ENCODE results near the gene ICAM5.
"Not testable (repeated sequence)": the region's sequence is repeated elsewhere in the genome, so short reads cannot be mapped to it uniquely, and the experiment has no call there.

Gene ICAM5, protein sequence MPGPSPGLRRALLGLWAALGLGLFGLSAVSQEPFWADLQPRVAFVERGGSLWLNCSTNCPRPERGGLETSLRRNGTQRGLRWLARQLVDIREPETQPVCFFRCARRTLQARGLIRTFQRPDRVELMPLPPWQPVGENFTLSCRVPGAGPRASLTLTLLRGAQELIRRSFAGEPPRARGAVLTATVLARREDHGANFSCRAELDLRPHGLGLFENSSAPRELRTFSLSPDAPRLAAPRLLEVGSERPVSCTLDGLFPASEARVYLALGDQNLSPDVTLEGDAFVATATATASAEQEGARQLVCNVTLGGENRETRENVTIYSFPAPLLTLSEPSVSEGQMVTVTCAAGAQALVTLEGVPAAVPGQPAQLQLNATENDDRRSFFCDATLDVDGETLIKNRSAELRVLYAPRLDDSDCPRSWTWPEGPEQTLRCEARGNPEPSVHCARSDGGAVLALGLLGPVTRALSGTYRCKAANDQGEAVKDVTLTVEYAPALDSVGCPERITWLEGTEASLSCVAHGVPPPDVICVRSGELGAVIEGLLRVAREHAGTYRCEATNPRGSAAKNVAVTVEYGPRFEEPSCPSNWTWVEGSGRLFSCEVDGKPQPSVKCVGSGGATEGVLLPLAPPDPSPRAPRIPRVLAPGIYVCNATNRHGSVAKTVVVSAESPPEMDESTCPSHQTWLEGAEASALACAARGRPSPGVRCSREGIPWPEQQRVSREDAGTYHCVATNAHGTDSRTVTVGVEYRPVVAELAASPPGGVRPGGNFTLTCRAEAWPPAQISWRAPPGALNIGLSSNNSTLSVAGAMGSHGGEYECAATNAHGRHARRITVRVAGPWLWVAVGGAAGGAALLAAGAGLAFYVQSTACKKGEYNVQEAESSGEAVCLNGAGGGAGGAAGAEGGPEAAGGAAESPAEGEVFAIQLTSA

DNA sequence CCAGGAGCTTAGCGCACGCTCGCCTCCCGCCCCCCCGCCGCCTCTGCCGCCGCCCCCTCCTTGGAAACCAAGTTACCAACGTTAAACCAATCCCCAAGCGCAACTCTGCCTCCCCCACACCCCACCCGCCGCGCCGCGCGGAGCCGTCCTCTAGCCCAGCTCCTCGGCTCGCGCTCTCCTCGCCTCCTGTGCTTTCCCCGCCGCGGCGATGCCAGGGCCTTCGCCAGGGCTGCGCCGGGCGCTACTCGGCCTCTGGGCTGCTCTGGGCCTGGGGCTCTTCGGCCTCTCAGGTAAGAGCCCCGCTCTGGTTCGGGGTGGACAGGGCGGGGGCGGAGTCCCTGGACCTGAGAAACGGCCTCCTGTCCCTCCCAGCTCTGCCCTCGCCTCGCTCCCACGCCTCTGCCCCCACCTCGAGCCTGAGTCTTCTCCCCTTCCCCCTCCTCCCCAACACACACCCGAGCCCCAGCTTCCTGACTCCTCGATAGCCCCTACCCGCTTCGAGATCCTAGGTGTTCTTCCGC lies at the start of gene ICAM5:
Gene ICAM5 (plus strand): TSS at position 117 of the 521 bp plus-strand sequence. CDS start 92 bp downstream, at position 209.
- no peak for DNase-seq

DNA sequence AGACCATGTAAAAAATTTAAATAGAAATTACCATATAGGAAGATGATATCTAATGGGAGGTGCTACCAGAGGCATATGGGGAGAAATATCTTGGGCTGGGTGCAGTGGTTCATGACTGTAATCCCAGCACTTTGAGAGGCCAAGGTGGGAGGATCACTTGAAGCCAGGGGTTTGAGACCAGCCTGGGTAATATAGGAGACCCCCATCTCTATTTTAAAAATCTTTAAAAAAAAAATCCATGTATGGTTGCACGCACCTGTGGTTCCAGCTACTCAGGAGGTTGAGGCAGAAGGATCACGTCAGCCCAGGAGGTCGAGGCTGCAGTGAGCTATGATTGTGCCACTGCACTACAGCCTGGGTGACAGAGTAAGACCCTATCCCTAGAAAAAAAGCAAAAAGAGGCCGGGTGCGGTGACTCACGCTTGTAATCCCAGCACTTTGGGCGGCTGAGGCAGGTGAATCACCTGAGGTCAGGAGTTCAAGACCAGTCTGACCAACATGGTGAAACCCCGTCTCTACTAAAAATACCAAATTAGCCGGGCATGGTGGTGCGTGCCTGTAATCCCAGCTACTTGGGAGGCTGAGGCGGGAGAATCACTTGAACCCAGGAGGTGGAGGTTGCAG lies 47.8 kb upstream of the ICAM5 start:
- DNase-seq, result not testable (repeated sequence)

DNA sequence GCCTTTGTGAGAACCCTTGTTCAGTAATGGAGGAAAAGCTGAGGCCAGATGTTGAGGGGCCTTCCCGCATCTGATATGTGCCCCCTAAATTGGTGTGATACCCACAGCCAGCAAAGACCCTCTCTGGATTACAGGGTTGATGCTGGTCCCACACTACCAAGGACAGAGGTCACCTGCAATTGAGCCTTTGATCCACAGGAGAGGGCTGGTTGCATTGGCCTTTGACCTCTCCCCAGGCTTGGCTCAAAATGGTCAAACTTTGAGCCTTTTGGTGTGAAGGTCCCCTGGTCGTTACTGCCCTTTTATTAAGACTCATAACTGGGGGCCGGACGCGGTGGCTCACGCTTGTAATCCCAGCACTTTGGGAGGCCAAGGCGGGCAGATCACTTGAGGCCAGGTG lies 46.1 kb upstream of the ICAM5 start:
- no peak for DNase-seq

DNA sequence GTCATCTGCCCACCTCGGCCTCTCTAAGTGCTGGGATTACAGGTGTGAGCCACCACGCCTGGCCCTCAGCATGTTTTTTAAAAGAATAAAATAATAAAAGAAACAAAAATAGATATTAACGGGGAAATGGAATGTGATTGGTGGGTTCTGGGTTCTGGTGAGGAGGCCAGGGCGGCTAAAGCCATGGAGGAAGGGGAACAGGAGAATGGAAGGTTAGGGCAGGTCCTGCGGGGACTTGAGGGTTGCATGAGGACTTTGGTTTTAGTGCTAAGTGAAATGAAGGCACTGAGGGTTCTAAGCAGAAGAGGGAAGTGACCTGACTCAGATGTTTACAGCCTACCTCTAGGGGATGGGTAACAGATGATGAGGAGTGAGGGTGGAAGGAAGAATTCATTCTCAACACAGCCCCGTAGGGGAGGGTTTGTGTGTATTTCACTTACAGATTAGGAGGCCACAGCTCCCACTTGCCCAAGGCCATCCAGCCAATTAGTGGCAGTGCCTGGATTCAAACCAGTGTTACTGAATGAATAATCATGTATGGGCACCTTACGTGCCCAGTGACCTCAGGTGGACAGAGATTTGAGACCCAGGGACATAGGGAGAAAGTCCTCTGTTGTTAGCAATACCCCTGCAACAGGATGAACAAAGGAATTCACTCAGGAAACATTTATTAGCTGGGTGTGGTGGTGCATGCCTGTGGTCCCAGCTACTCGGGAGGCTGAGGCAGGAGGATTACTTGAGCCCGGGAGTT lies 44.4 kb upstream of the ICAM5 start:
- no peak for DNase-seq

DNA sequence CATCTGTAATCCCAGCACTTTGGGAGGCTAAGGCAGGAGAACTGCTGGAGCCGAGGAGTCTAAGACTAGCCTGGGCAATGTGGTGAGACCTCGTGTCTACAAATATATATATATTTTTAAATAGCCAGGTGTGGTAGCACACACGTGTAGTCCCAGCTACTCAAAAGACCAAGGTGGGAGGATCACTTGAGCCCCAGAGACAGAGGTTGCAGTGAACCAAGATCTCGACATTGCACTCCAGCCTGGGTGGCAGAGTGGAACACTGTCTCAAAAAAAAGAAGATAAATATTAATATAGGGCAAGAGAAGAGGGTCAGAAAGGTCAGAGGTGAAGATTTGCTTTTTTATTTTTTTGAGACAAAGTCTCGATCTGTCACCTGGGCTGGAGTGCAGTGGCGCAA lies 43.2 kb upstream of the ICAM5 start:
- DNase-seq, result no peak

DNA sequence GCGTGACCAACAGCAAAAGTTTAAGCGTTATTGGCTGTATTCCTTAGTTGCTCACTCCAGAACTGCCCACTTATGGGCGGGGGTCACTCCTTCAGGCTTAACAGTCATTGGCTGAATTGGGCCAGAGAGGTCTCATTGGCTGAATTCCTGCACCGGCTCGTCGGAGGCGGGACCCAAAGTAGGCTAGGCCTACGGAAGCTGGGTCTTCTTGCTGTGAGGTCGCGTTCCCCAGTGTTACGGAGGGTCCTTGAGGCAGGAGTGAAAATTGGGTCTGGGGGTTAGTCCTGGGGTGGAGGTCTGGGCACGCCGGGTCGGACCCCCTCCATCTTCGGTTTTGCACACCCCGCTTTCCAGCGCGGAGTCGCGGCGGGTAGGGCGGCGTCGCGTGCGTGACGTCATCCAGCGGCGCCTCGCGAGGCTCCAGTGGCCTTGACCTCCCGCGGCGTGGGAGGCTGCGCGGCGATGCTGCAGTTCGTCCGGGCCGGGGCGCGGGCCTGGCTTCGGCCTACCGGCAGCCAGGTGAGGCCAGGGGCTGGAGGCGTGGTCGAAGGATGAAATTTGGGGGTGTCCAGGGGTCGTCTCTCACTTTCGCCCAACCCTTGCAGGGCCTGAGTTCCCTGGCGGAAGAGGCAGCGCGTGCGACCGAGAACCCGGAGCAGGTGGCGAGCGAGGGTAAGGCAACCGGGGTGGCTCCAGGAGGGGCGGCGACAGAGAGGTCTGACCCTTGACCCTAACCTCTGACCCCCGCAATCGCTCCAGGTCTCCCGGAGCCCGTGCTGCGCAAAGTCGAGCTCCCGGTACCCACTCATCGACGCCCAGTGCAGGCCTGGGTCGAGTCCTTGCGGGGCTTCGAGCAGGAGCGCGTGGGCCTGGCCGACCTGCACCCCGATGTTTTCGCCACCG lies 37.7 kb upstream of the ICAM5 start, which contains the start of gene MRPL4:
Gene MRPL4 (plus strand): TSS at position 423 of the 903 bp plus-strand sequence. CDS start 40 bp downstream, at position 463.
- DNase-seq, result peak; percentile 94 to 99

DNA sequence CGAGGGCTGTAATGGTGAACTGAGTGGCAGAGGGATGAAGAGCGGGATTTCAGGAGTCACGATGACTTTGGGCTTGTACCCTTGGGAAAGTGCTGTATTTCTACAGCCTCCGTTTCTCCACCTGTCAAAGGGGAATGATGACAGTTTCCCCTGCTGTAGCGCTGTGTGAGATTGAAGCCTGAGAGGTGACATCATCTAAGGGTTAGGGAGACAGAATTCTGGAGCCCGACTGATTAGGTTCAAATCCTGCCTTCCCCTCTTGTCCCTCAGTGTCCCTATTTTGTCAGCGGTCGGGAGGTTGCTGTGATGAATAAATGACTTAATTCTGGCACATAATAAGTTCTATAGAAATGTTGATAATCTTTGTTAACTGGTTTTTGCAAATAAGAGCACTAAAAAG lies 37.0 kb upstream of the ICAM5 start:
- no peak for DNase-seq

DNA sequence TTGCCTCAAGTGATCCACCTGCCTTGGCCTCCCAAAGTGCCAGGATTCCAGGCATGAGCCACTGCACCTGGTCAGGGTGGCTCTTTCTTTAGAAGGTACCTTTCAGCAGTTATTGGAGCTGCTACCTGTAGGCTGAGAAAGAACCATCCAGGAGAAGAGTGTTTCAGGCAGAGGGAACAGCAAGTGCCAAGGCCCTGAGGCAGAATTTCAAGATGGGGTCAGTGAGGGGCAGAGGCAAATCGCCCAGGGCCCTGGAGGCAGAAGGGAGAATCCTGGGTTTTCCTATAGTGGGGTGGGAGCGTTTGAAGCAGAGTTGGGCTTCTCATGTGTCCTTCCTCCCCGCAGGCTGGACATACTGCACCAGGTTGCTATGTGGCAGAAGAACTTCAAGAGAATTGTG lies 35.5 kb upstream of the ICAM5 start:
- DNase-seq, result no peak

DNA sequence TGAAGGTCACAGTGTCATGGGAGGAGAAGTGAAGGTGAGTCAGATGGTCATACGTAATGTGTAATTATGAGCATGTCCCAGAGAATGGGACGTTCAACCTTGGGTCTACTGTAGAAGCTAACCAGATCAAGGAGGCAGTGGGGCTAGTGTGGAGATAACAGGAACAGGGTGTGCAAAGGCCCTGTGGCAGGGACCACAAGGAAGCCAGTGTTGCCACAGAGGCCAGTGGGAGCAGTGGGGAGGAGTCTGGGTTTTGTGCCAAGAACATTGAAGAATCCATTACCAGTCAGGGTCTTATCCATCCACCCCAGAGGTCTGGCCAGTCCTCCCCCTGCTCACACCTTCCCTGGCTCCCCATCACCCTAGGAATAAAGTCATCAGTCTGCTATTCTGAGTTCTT lies 34.4 kb upstream of the ICAM5 start:
- no peak for DNase-seq

DNA sequence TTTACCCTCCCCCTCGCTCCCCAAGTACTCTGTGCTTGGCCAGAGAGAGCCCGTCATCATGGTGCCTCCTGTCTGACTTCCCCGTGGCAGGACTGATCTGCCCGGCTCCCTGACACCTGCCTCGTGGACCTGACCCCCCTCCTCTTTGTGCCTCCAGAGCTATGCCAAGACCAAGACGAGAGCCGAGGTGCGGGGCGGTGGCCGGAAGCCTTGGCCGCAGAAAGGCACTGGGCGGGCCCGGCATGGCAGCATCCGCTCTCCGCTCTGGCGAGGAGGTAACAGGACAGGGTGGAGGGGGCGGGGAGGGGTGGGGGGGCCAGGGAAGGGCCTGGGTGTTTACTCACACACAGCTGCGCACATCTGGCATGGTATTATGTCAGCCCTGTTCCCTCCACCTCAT lies 33.2 kb upstream of the ICAM5 start:
- DNase-seq, result no peak

DNA sequence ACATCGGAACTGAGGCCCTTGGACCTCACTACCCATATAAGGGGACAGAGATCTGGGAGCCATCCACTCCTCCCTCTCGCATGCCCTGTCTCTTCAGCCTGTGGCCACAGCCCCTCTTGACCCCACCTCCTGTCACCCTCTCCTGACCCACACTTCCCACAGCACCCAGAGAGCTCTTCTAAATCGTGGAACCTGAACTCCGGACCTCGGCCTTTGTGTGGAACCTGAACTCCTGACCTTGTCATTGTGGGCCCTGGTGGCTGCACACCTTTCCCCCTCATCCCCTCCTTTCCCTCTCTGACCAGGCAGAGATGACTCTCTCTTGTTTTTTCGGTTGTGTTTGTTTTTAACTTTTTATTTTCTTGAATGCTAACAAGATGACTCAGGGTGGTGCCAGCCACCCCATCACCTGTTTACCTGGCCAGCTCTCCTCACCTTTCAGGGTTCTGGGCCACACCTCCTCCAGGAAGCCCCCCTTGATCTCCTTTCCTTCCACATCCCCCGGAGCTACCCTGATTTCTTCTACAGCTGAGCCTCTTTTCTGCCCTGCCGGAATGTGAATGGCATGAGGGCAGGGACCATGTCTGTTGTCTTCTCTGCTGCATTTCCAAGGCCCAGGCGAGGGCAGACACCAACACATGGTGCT lies 32.7 kb upstream of the ICAM5 start:
- DNase-seq, result no peak

DNA sequence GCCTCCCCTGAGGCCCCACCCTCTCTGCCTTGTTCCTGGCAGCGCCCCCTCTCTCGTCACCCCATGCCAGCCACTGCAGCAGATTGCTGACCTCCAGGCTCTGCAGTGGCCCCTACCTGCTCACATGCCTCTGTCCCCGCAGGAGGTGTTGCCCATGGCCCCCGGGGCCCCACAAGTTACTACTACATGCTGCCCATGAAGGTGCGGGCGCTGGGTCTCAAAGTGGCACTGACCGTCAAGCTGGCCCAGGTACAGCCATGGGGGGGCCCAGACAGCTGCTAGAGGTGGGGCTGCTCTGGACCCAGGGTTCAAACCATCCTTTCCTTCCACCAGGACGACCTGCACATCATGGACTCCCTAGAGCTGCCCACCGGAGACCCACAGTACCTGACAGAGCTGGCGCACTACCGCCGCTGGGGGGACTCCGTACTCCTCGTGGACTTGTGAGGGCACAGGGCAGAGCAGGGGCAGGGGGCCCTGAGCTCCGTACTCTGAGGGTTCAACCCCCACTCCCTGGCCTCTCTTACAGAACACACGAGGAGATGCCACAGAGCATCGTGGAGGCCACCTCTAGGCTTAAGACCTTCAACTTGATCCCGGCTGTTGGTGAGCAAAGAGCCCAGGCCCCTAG lies 31.6 kb upstream of the ICAM5 start:
- no peak for DNase-seq

DNA sequence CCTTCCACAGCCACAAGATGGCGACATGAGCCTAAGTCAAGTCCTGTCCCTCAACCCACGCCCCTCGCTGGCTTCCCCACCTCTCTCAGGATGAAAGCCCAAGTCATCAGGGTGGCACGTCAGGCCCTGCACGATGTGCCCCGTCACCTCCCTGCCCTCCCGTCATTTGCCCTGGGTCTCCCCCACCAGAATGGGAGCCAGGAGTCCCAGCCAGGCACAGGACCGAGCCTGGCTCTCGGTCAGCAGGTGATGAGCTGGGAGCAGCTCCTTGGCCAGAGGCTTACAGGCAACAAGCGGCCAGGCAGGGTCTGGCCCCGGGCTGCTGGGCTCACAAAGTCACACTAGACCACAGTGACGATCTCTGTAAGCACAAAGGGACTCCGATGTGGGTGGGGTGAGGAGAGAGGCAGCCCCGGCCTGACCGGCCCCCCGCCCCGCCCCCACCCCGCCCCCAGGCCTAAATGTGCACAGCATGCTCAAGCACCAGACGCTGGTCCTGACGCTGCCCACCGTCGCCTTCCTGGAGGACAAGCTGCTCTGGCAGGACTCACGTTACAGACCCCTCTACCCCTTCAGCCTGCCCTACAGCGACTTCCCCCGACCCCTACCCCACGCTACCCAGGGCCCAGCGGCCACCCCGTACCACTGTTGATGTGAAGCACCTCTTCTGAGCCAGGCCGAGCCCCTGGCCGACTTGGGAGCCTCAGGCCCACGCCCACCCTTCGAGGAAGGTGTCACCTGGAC lies 30.4 kb upstream of the ICAM5 start:
- peak; percentile 35 to 91 for DNase-seq

DNA sequence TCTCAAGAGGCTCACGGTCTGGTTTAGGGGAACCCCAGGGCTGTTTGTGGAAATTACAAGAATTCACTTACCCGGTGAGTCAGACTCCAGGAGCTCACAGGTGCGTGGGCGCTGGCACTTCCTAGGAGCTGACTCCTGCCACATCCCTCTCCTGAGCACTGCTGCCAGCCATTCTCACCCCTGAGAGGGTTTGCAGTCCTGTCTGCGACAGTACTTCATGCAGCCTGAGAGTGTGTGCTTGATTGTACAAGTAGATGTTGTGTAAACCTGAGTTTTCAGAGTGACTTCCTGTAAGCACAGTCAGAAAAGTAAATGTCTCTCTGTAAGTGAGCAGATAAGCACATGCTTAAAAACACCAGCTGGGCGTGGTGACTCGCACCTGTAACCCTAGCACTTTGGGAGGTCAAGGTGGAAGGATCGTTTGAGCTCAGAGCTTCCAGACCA lies 29.6 kb upstream of the ICAM5 start:
- no peak for DNase-seq

DNA sequence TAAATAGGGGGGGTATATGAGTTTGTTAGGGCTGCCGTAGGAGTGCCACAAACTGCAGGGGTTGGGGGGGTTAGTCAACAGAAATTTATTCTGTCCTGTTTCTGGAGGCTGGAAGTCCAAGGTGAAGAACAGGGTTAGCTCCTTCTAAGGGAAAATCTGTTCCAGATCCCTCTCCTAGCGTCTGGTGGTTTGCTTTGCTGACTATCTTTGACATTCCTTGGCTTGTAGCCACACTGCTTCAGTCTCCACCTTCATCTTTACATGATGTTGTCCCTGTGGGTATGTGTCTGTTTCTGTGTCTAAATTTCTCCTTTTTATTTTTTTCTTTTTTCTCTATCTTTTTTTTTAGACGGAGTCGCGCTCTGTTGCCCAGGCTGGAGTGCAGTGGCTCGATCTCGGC lies 27.0 kb upstream of the ICAM5 start:
- no peak for DNase-seq

DNA sequence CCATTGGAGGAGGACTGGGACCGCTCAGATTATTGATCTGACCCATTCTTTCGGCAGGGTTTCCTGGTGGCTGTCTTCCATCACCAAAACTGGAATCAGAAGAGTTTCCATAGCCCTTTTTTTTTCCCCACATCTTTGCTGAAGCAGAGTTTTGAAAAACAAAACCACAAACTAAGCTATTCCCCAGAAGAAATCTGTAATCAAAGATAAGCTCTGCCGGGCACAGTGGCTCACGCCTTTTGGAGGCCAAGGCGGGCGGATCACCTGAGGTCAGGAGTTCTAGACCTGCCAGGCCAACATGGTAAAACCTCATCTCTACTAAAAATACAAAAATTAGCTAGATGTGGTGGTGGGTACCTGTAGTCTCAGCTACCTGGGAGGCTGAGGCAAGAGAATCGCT lies 23.0 kb upstream of the ICAM5 start:
- no peak for DNase-seq

DNA sequence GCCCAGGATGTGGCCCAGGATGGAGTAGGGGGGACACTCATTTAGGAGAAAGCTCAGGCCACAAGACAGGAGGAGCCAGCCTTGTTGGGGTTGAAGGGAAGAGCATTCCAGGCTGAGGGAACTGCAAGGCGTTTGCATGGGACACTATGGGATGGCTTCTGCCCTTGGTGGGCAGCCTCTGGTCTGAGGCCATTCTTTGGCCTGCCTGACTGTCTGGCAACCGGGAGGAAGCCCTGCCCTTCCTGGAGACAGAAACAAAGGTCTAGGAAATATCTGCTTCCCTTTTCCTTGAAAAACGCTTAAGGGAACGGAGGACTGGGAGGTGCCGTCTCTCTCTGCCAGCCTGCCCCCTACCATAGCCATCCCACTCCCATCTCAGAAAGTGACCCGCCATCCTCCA lies 21.7 kb upstream of the ICAM5 start:
- no peak for DNase-seq

DNA sequence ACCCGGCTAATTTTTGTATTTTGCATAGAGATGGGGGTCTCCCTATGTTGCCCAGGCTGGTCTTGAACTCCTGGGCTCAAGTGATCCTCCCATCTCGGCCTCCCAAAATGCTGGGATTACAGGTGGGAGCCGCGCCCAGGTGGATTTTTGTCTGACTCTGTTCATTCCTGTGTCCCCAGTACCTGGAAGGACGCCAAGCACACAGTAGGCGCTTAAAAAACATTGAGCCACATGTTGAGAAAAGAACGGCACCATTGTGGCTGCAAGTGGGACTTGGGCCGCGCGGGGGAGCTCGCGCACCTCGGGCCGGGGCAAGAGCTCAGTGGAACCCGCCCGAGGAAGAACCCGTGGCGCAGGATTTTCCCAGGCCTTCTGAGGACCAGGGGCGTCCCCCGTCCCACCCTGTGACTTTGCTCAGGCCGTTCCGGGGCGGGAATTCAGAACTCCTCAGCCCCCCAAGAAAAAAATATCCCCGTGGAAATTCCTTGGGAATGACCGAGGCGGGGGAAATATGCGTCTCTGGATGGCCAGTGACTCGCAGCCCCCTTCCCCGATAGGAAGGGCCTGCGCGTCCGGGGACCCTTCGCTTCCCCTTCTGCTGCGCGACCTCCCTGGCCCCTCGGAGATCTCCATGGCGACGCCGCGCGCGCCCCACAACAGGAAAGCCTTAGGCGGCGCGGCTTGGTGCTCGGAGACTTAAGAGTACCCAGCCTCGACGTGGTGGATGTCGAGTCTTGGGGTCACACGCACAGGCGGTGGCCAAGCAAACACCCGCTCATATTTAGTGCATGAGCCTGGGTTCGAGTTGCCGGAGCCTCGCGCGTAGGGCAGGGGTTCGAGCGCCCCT lies 20.2 kb upstream of the ICAM5 start:
- DNase-seq, result peak; percentile 70 to 83
